Measurements from ENCODE around the gene DNAL4.
A peak's percentile ranks its signal among the peaks of the same experiment; 100 is the strongest.
"Not testable (repeated sequence)": the region's sequence is repeated elsewhere in the genome, so short reads cannot be mapped to it uniquely, and the experiment has no call there.

DNAL4 gene

DNA sequence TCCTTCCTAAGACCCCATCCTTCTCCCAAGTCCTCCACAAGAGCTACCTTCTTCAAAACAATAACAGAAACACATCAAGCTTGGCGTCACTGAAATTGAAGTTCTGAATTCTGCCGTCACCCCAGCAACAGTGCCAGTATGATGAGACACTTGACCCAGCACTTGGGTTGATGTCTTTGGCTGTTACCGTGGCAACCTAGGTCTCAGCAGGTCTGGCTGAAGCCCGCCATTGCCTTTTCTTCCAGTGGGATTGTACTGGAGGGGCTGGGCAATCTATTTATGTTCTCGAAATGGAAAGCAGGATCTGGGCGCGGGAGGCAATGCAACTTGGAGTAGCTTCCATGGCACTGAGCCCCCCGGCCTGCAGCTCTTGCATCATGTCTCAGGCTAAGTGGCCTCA lies 26.1 kb upstream of the DNAL4 start:
- DNase-seq (ENCODE audit: extremely low read depth, low read depth) = no peak
- TF ChIP-seq, protein P1, sequence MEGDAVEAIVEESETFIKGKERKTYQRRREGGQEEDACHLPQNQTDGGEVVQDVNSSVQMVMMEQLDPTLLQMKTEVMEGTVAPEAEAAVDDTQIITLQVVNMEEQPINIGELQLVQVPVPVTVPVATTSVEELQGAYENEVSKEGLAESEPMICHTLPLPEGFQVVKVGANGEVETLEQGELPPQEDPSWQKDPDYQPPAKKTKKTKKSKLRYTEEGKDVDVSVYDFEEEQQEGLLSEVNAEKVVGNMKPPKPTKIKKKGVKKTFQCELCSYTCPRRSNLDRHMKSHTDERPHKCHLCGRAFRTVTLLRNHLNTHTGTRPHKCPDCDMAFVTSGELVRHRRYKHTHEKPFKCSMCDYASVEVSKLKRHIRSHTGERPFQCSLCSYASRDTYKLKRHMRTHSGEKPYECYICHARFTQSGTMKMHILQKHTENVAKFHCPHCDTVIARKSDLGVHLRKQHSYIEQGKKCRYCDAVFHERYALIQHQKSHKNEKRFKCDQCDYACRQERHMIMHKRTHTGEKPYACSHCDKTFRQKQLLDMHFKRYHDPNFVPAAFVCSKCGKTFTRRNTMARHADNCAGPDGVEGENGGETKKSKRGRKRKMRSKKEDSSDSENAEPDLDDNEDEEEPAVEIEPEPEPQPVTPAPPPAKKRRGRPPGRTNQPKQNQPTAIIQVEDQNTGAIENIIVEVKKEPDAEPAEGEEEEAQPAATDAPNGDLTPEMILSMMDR (IDR thresholded peaks at IDR 0.05; ENCODE audit: low read depth, low read length, missing control alignments) = no peak
- no peak overlapping the region for H3K4me3 ChIP-seq (replicated peaks; ENCODE audit: low read depth, low read length)

DNA sequence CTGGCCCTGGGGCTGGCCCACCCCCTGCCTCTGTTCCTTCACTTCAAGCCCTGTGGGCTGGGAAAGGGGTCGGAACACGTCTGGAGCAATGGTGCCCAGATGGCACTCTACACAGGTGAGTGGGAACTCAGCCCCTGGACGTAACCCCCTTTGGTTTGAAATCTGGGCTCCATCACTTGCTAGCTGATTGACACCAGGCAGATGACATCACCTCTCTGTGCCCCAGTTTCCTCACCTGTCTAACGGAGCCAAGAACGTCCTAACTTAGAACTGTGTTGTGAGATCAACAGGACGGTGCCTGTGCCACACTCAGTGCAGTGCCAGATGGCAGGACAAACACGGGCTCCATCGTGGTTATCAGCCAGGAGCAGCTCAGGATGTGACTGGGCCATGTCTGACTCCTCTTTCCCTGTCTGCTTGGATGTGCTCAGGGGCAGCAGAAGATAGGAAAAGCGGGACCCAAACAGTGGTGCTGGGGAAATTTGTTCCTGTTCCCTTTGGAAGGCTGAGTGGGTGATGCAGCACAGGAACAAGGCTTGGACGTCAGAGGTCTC lies 25.5 kb upstream of the DNAL4 start:
- no peak for DNase-seq (ENCODE audit: extremely low read depth, low read depth)
- no peak overlapping the region for H3K4me3 ChIP-seq (replicated peaks; ENCODE audit: low read depth, low read length)
- TF ChIP-seq, protein P1 (IDR thresholded peaks at IDR 0.05; ENCODE audit: low read depth, low read length, missing control alignments) = no peak

DNA sequence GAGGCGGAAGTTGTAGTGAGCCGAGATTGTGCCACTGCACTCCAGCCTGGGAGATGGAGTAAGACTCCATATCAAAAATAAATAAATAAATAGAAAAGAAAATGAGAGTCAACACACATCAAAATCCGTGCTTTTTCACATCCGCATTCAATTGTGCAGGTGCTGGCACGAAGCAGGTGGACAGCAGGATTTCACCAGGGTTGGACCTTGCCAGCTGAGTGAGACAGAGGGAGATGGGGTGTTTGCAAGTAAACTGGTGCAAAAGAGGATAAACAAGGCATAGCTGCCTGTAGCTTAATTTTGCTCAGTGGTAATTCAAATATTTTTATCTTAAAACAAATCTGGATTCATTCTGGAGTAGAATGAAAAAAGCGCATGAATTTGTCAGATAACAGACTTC lies 23.3 kb upstream of the DNAL4 start:
- no peak for DNase-seq (ENCODE audit: extremely low read depth, low read depth)
- TF ChIP-seq, protein P1 (IDR thresholded peaks at IDR 0.05; ENCODE audit: low read depth, low read length, missing control alignments) = no peak
- H3K4me3 ChIP-seq (replicated peaks; ENCODE audit: low read depth, low read length) = no peak overlapping the region

DNA sequence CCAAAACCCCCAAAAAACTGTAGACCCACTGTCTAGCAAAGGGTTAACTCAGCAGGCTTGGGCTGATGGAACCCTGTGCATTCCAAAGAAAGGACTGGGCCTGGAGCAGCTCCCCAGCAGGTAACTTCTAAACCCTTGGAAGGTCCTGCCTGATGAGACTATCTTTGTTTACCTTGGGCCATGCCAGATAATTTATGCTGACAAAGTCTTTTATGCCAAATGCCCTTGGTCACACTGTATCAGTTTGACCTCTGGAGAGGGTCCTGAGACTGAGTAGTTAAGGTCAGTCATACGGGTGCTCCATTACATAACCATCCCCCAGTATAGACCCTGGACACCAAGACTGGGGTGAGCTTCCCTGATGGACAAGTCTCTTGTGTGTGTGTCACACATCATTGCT lies 21.9 kb upstream of the DNAL4 start:
- TF ChIP-seq, protein P1 (IDR thresholded peaks at IDR 0.05; ENCODE audit: low read depth, low read length, missing control alignments) = no peak
- no peak overlapping the region for H3K4me3 ChIP-seq (replicated peaks; ENCODE audit: low read depth, low read length)
- no peak for DNase-seq (ENCODE audit: extremely low read depth, low read depth)

DNA sequence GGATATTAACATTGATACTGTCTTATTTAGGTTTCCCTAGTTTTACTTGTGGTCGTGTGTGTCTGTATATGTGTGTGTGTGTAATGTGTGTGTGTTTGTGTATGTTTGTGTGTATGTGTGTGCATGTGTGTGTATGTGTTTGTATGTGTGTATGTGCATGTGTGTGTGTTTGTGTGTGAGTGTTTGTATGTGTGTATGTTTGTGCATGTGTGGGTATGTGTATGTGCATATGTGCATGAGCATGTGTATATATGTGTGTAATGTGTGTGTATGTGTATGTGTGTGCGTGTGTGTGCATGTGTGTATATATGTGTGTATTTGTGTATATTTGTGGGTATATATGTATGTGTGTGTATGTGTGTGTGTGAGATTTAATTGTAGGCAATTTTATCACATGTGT lies 17.3 kb upstream of the DNAL4 start:
- DNase-seq (ENCODE audit: extremely low read depth, low read depth) = no peak
- TF ChIP-seq, protein P1 (IDR thresholded peaks at IDR 0.05; ENCODE audit: low read depth, low read length, missing control alignments) = no peak

DNA sequence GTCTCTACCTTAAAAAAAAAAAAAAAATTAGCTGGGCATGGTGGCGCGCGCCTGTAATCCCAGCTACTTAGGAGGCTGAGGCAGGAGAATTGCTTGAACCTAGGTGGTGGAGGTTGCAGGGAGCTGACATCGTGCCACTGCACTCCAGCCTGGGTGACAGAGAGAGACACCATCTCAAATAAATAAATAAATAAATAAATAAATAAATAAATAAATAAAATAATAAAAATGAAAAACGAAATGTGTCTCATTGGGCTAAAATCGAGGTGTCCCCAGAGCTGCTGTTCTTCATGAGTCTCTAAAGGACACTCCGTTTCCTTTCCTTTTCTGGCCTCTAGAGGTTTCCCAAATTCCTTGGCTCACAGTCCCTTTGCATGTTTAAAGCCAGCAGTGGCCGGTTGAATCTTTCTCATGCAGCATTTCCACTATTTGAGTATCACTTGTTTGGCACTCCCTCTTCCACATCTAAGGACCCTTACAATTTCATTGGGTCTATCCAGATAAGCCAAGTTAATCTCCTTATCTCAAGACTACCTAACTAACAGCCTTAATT lies 11.2 kb upstream of the DNAL4 start:
- not testable (repeated sequence) for DNase-seq (ENCODE audit: extremely low read depth, low read depth); H3K4me3 ChIP-seq (replicated peaks; ENCODE audit: low read depth, low read length)

More for the DNA sequence above, 17.3 kb upstream of the DNAL4 start:
- H3K4me3 ChIP-seq (replicated peaks; ENCODE audit: low read depth, low read length) = no peak overlapping the region

DNA sequence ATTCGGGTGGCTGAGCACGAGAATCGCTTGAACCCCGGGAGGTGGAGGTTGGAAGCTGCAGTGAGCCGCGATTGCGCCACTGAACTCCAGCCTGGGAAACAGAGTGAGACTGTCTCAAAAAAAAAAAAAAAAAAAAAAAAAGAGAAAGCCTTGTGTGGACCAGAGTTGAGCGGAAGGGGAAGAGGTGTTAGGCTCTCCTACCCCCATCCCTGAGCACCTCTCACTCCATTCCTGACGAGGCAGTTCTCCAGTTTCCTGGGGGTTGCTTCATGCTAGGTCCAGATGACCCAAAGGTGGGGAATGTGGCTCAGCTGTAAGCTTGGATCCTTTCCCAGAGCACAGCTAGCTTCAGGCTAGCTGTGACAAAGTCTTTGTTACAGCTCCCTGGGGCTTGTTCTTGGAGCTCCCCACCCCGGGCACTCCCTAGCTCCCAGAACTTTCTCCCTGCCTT lies 8.8 kb upstream of the DNAL4 start:
- TF ChIP-seq, protein P1 (IDR thresholded peaks at IDR 0.05; ENCODE audit: low read depth, low read length, missing control alignments) = no peak
- H3K4me3 ChIP-seq (replicated peaks; ENCODE audit: low read depth, low read length) = no peak overlapping the region
- DNase-seq (ENCODE audit: extremely low read depth, low read depth) = peak; percentile 75
